Measurements from ENCODE around the gene NEK11. TPM values are rescaled to one million over a fixed set of nuclear protein-coding genes. Genes with fewer than 3 reads are reported as not detected.

Gene NEK11
- total RNA-seq, 1 experiment from 2014 or later: 13.2 TPM

DNA sequence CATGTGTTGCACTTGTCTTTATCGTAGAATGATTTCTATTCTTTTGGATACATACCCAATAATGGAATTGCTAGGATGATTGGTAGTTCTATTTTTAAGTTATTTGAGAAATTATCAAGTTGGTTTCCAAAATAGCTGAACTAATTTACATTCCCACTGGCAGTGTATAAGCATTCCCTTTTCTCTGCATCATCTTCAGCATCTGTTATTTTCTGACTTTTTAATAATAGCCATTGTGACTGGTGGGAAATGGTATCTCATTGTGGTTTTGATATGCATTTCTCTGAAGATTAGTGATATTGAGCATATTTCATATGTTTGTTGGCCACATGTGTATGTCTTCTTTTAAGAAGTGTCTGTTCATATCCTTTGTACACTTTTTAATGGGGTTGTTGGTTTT lies 273.2 kb downstream of the NEK11 start:
- no peaks in the 10 kb centered on the region for H3F3A ChIP-seq (ENCODE audit: insufficient read depth, low read depth)
- no peak overlapping the region for H3K4me2 ChIP-seq
- no peaks in the 10 kb centered on the region for H3K79me2 ChIP-seq (ENCODE audit: low read depth)
- CTCF ChIA-PET: no interaction called here
- H3K9me3 ChIP-seq (ENCODE audit: insufficient read depth, low read depth): no peaks in the 10 kb centered on the region; the same call in 1 of the 2 replicates
- H3K4me1 ChIP-seq (replicated peaks; ENCODE audit: insufficient read depth): no peaks in the 10 kb centered on the region
- TF ChIP-seq EZH2 (IDR thresholded peaks at IDR 0.05; ENCODE audit: low read depth): no peak
- TF ChIP-seq CTCF (conservative IDR thresholded peaks at IDR 0.05): no peak
- DNase-seq: no peak
- H3K9me2 ChIP-seq (ENCODE audit: insufficient read depth): no peaks in the 10 kb centered on the region; the same call in 1 of the 2 replicates
- no TSS peak for BruUV-seq (replicated peaks)
- POLR2A ChIA-PET (ENCODE audit: unreplicated experiment): no interaction called here
- H4K20me1 ChIP-seq (ENCODE audit: insufficient read depth): no peaks in the 10 kb centered on the region
- no peak overlapping the region for H3K4me3 ChIP-seq
- H3K27ac ChIP-seq: no peak overlapping the region
- no peaks in the 10 kb centered on the region for H3K27me3 ChIP-seq (ENCODE audit: insufficient read depth, low read depth)
- intact Hi-C loops (cut with micrococcal nuclease; ENCODE audit: unreplicated experiment): no loop called here
- H2AFZ ChIP-seq: no peak overlapping the region
- H3K36me3 ChIP-seq (ENCODE audit: low read depth): no peaks in the 10 kb centered on the region

- no peak overlapping the region for H3K4me3 ChIP-seq
- H3K36me3 ChIP-seq (ENCODE audit: low read depth): no peaks in the 10 kb centered on the region
- POLR2A ChIA-PET (ENCODE audit: unreplicated experiment): no interaction called here
- H4K20me1 ChIP-seq (ENCODE audit: insufficient read depth): no peaks in the 10 kb centered on the region
- intact Hi-C loops (cut with micrococcal nuclease; ENCODE audit: unreplicated experiment): no loop called here
- peaks cover 4% of the 10 kb centered on the region for H3K9me2 ChIP-seq (ENCODE audit: insufficient read depth)
- DNase-seq: peak in 1 of 2 experiments; percentile 44
- no peak for TF ChIP-seq CTCF (conservative IDR thresholded peaks at IDR 0.05)
- no peak for TF ChIP-seq EZH2 (IDR thresholded peaks at IDR 0.05; ENCODE audit: low read depth)
- no peaks in the 10 kb centered on the region for H3K27me3 ChIP-seq (ENCODE audit: insufficient read depth, low read depth)
- no peak overlapping the region for H2AFZ ChIP-seq
- no peaks in the 10 kb centered on the region for H3F3A ChIP-seq (ENCODE audit: insufficient read depth, low read depth)
- no TSS peak for BruUV-seq (replicated peaks)
- H3K4me1 ChIP-seq (replicated peaks; ENCODE audit: insufficient read depth): no peaks in the 10 kb centered on the region
- no peaks in the 10 kb centered on the region; the same call in 1 of the 2 replicates for H3K9me3 ChIP-seq (ENCODE audit: insufficient read depth, low read depth)
- CTCF ChIA-PET: no interaction called here
- no peaks in the 10 kb centered on the region for H3K79me2 ChIP-seq (ENCODE audit: low read depth)
- H3K4me2 ChIP-seq: no peak overlapping the region
- H3K27ac ChIP-seq: no peak overlapping the region
Observed at GRCh38 chr3:131303848-131304247, 277.2 kb downstream of the NEK11 start.

DNA sequence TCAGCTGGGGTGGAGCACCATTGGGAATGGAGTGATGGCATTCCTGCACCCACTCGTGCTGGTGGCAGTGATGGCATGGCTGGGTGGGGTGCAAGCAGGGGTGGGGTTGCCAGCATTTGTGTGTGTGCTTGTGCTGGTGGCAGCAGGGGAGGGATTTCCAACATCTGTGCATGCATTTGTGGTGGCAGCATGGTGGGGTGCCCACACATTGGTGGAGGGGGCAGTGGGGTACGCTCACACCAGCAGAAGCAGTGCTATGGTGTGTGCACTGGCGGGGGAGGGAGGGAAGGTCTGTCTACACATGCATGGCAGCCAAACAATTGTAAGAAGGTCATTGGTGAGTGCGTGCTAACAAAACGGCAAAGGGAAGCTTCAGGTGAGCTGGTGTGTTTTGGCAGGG lies 278.2 kb downstream of the NEK11 start:
- Histone ChIP-seq H3K79me2 (ENCODE audit: low read depth) (no peaks in the 10 kb centered on the region), H2AFZ (no peak overlapping the region), H3K36me3 (ENCODE audit: low read depth) (no peaks in the 10 kb centered on the region), H3K9me2 (ENCODE audit: insufficient read depth) (peaks cover 4% of the 10 kb centered on the region), H3K27me3 (ENCODE audit: insufficient read depth, low read depth) (no peaks in the 10 kb centered on the region), H3K4me3 (no peak overlapping the region), H3K27ac (no peak overlapping the region), H3K4me1 (replicated peaks; ENCODE audit: insufficient read depth) (no peaks in the 10 kb centered on the region), H4K20me1 (ENCODE audit: insufficient read depth) (no peaks in the 10 kb centered on the region), H3K4me2 (no peak overlapping the region), H3F3A (ENCODE audit: insufficient read depth, low read depth) (no peaks in the 10 kb centered on the region), H3K9me3 (ENCODE audit: insufficient read depth, low read depth) (no peaks in the 10 kb centered on the region; the same call in 1 of the 2 replicates)
- POLR2A ChIA-PET (ENCODE audit: unreplicated experiment): interaction anchor here (0.6 kb wide), 1 partner anchor 422 kb away, joined by 7 read pairs; no protein-coding TSS in a partner anchor
- no peak for DNase-seq
- no peak for TF ChIP-seq CTCF (conservative IDR thresholded peaks at IDR 0.05)
- TF ChIP-seq EZH2 (IDR thresholded peaks at IDR 0.05; ENCODE audit: low read depth): no peak
- CTCF ChIA-PET: no interaction called here
- no TSS peak for BruUV-seq (replicated peaks)
- intact Hi-C loops (cut with micrococcal nuclease; ENCODE audit: unreplicated experiment): no loop called here

All from PC-9 (cell line).